AG04449 (cell line): Measurements from ENCODE around the gene FIBCD1.
A peak's percentile ranks its signal among the peaks of the same experiment; 100 is the strongest.

Experiments used
- CTCF ChIA-PET: fragments of 350-600 bp; formaldehyde crosslinking; extraction: SDS; loops from one replicate; lab custom pipeline; 2021; ENCODE audit warnings: antibody characterized with exemption; lab: Yijun Ruan, JAX
- POLR2A ChIA-PET: fragments of 400-600, 350-600 bp; formaldehyde crosslinking; extraction: SDS; loops from one replicate; lab custom pipeline; 2020; ENCODE audit warnings: antibody characterized with exemption, inconsistent platforms; lab: Yijun Ruan, JAX
- DNase-seq: peaks from one replicate; pipeline ENCODE4 v3.0.0-alpha.2; 2010; ENCODE audit warnings: low read depth, low spot score
- H3K4me3 ChIP-seq: 2 replicates; pipeline ENCODE4 v1.5.1; 2011; ENCODE audit warnings: low read depth, mild to moderate bottlenecking, control low read depth, low read length
- TF ChIP-seq, protein P1 (sequence below): IDR thresholded peaks from one replicate; pipeline ENCODE4 v1.5.1; 2011; ENCODE audit warnings: mild to moderate bottlenecking, moderate library complexity, low read length, control low read depth, inconsistent platforms; ENCODE audit not compliant: insufficient read depth; ENCODE audit errors: missing control alignments

Gene FIBCD1

DNA sequence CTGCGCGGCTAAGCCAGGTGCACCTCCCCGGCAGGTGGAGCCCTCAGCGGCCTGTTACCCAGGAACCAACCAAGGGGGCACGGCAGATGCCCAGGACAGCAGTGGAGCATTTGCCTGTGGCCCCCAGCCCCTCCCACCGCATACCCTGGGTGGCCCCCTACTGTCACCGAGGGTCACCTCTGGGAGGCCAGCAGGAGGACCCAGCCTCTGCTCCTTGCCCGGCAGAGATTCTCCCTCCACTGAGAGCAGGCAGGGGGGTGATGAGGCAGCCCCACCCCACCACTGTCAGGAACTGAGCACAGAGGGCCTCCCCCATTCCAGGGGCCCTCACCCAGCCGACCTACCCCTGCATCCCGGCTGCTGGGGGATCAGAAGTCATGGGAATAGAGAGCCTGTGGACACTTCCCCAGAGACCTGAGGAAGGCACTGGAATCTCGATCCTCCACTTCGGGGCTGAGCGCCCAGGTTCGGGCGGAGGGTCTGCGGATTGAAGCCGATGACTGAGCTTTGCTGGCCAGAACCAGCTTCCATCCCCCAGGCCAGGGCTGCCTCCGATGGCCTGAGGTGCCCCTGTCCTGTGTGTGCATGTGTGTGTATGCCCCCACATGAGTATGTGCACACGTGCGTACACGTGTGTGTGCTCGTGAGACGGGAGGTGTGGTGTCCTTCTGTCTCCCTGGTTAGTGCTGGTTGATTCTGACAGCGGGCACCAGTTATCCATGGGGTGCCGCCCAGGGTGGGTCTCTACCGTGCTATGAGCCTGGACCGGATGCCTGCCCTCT, 42.6 kb downstream of the FIBCD1 start, which contains the start of gene QRFP:
QRFP (minus strand) TSS at position 580 of the 782 bp plus-strand sequence. CDS start 2,974 bp downstream, outside the sequence.
- CTCF ChIA-PET = interaction anchor here (2.3 kb wide), 1 partner anchor 150 kb away, joined by 10 read pairs; no protein-coding TSS in a partner anchor
- TF ChIP-seq, protein P1, sequence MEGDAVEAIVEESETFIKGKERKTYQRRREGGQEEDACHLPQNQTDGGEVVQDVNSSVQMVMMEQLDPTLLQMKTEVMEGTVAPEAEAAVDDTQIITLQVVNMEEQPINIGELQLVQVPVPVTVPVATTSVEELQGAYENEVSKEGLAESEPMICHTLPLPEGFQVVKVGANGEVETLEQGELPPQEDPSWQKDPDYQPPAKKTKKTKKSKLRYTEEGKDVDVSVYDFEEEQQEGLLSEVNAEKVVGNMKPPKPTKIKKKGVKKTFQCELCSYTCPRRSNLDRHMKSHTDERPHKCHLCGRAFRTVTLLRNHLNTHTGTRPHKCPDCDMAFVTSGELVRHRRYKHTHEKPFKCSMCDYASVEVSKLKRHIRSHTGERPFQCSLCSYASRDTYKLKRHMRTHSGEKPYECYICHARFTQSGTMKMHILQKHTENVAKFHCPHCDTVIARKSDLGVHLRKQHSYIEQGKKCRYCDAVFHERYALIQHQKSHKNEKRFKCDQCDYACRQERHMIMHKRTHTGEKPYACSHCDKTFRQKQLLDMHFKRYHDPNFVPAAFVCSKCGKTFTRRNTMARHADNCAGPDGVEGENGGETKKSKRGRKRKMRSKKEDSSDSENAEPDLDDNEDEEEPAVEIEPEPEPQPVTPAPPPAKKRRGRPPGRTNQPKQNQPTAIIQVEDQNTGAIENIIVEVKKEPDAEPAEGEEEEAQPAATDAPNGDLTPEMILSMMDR = no peak
- POLR2A ChIA-PET = no interaction called here
- no peak within 1 kb of the TSS for H3K4me3 ChIP-seq
- no peak for DNase-seq

DNA sequence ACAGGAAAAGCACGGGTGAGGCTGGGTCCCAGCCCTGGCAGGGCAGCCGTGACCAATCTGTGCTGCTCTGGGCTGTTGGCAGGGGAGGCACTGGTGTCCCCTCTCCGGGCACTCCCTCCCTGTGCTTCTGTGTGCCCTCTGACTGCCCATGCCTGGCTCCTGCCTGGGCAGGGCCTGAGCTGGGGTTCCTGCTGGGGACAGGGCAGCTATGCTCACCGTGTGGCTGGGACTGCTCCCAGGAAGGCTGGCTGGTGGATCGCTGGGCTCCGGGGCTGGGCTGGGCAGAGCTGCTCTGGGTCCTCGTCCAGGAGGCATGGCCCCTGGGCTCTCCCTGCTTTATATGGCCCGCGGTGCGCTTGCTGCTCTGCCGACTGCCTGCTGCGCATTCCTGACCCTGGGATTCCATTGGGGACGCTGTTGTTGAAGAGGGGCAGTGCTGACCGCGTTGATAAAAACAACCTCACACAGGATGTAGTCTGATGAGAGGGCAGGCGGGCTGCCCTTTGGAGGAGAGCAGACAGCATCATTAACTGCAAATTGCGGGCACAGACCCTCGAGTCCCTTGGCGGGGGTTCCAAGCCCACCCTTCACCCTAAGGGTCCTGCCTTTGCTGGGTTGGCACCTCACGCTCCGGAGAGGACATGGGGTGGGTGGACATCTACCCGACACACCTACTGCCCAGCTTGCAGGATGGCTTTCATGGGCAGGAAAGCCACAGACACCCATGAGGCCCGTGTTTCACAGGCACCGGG, 43.4 kb downstream of the FIBCD1 start:
- no peak for DNase-seq
- TF ChIP-seq, protein P1 = no peak
- no peak overlapping the region for H3K4me3 ChIP-seq
- CTCF ChIA-PET = interaction anchor here (1.6 to 2.9 kb wide), 3 partner anchors 102 to 195 kb away, joined by 6 to 11 read pairs (median 10); no protein-coding TSS in a partner anchor
- POLR2A ChIA-PET = no interaction called here

DNA sequence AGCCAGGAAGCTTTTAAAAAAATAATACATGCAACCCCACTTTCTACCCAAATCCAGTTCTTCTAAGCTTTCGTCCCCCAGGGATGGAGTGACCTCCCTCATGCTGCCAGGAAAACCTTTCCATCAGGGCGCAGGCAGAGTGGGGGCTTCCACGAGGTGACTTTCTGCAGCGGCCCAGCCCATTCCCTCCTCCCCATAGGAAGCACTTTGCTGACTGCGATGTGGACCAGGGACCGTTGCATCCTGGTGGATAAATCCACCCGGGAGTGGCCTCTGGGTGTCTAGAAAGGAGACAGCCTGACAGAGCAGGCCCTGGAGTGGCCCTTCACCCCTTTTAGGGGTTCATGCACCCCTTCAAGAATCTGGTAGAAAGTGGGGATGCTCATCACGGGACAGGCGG, 44.0 kb downstream of the FIBCD1 start:
- TF ChIP-seq, protein P1 = no peak
- DNase-seq = no peak
- ChIA-PET CTCF (interaction anchor here (0.8 to 2.9 kb wide), 6 partner anchors 10 to 194 kb away, joined by 3 to 11 read pairs (median 4); no protein-coding TSS in a partner anchor), POLR2A (no interaction called here)
- no peak overlapping the region for H3K4me3 ChIP-seq

DNA sequence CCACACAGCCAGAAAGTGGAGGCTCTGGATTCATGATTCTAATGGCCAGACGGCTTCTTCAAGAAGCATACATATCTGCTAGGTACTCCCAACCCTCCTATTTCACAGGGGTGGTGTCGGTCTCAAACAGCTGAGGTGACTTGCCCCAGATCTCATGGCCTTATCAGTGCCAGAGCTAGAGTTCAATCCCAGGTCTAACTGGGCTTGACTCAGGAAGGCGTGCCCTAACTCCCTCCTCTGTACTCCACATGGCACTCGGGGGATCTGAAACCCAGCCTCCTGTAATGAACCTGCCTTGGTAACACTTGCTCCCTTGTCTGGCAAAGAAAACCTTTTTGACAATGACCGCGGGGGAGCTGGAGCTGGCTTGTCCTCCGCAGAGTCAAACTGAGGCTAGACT, 44.5 kb downstream of the FIBCD1 start:
- TF ChIP-seq, protein P1 = no peak
- ChIA-PET POLR2A (no interaction called here), CTCF (interaction anchor here (0.8 to 2.9 kb wide), 7 partner anchors 9 to 194 kb away, joined by 3 to 11 read pairs (median 3); no protein-coding TSS in a partner anchor)
- DNase-seq = no peak
- no peak overlapping the region for H3K4me3 ChIP-seq

DNA sequence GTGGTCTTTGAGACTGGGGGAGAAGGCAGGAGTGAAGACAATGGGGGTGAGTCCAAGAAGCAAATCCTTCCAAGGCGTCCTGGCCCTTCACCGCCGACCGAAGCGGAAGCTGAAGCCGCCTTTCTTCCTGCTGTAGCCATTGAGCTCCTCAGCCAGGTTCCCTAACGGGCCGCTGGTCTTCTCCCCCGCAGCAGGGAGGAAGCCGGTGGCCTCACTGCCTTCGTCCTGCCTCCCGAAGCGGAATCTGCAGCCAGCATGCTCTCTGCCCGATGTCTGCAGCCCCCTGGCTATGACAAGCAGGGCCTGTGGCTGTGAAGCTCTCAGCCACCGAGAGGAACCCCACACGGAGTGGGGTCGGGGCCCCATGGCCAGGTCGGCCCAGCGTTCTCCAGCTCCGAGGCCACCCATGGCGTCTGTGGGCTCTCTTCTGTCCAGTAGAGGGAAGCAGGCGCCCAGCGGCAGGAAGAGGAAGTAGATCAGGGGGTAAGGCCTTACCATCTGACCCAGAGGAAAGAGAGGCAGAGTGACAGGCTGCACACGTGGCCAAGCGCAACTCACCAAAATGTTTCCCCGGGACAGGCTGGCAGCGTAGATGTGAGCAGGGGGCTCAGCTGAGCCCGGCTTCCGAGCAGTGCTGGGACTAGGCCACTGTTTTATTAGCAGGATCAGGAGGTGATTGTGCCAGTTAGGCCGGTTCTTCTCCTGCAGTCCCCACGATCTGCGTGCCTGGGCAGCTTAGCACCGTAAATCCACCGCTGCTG, 45.5 kb downstream of the FIBCD1 start:
- POLR2A ChIA-PET = no interaction called here
- CTCF ChIA-PET = interaction anchor here (1.1 to 2.9 kb wide), 7 partner anchors 8 to 153 kb away, joined by 3 to 11 read pairs (median 4); no protein-coding TSS in a partner anchor
- no peak overlapping the region for H3K4me3 ChIP-seq
- no peak for DNase-seq
- TF ChIP-seq, protein P1 = peak; percentile 24
